ENCODE measurements around the gene GALK1. TPM values are rescaled to one million over a fixed set of nuclear protein-coding genes. Genes with fewer than 3 reads are reported as not detected.

The GALK1 gene
- total and polyA plus RNA-seq, 9 of the 15 experiments (the other 6 are each of a cell fraction or from before 2014, with no cell fraction given), result 0.45 to 51.6 (median 17.4) TPM

DNA sequence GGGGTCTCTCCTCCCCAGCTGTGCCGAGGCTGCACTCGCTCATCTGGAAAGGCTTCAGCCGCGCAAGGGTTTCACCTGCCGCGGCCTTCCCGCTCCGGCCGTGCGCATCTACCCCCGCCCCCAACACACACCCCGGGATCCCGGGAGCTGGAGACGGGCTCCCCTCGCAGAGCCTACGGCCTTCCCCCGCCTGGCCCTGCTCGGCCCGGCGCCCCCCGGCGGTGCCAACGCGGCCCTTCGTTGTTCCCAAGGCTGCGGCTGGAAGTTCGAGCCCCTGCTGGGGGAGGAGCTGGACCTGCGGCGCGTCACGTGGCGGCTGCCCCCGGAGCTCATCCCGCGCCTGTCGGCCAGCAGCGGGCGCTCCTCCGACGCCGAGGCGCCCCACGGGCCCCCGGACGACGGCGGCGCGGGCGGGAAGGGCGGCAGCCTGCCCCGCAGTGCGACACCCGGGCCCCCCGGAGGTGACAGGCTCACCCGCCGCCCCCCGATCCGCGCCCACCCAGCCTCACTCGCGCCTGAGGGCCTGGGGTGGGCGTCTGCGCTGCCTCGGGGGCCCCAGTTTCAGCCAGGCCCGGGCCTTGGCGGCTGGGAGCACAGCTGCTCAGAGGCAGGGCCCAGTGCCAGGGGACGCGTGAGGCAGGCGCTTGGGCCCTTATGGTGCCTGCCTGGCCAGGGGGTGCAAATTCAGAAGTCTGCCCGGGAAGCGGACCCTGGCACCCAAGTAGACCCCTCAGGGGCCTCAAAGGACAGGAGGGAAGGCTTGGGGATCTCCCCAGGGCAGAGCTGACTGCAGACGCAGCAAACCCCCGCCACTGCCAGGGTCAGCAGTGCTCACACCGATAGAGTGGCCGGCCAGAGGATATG, 11.2 kb downstream of the GALK1 start (continued):
- no peak for TF ChIP-seq SMARCC2 (IDR thresholded peaks at IDR 0.05; ENCODE audit: low read depth)

DNA sequence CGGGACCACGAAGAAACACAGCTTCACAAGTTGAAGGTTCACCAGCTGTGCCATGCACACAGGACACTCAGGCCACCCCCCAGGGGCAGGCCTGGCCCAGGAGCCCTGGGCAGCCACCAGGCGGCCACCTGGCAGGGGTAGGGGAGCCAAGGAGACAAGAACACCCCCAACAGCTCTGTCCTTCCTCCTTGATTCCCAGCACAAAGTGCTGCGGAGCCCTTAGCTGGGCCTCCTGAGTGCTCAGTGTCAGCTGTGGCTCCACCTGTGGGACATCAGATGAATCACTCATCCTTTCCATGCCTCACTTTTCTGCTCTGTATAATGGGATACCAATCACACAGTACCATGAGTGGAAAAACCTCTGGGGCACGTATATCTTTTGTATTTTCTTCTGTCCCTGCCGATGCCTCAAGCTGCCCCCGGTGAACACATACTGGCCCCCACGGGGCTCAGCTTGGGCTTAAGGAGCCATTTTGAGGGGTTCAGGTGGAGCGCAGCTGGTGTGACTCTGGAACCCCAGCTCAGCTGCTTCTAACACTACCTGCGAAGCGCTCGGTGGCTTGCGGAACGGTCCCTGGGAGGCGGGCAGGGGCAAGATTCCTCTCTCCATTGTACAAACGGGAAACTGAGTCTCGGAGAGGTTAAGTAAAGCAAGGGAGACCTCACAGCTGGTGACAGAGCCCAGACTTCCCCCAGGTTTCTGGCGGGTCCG, 12.0 kb downstream of the GALK1 start:
- Histone ChIP-seq H3K9me3 (replicated peaks; ENCODE audit: control insufficient read depth, insufficient read depth, low read depth, low read length) (no peaks in the 10 kb centered on the region), H3K4me3 (peak overlapping the region; percentile 45), H2AFZ (ENCODE audit: low read depth, low read length) (peak overlapping the region; percentile 97), H4K20me1 (replicated peaks; ENCODE audit: control insufficient read depth, insufficient read depth, low read length) (no peaks in the 10 kb centered on the region), H3K79me2 (ENCODE audit: control insufficient read depth, insufficient read depth, low read length) (no peaks in the 10 kb centered on the region), H3K4me2 (ENCODE audit: insufficient read depth, low read length) (peak overlapping the region; percentile 76), H3K9me1 (ENCODE audit: control insufficient read depth, insufficient read depth, low read length) (no peaks in the 10 kb centered on the region), H3K4me1 (replicated peaks in 1 of 2; ENCODE audit: control insufficient read depth in 2 of 2, insufficient read depth in 2 of 2, low read length in 2 of 2) (peaks cover 13 to 75% of the 10 kb centered on the region in 2 experiments), H3K36me3 (ENCODE audit: control insufficient read depth, insufficient read depth, low read length) (no peaks in the 10 kb centered on the region), H3K9ac (ENCODE audit: insufficient read depth in 1 of 2, low read depth in 2 of 2, low read length in 2 of 2) (peak overlapping the region; percentile 59 to 91; a peak in 3 of 4 replicates), H3K27ac (ENCODE audit: extremely low read depth, low read depth, low read length) (peak overlapping the region; percentile 76; the same call in 2 of the 3 replicates), H3K27me3 (ENCODE audit: control insufficient read depth in 2 of 2, insufficient read depth in 2 of 2, low read length in 2 of 2) (no peaks in the 10 kb centered on the region)
- ChIA-PET CTCF (ENCODE audit: low intra/inter-chr PET ratio) (interaction anchor here (0.7 to 1.2 kb wide), 3 partner anchors 78 to 252 kb away, joined by 3 to 5 read pairs (median 3); partner anchors contain the start of gene SMIM5), POLR2A (interaction anchor here (0.7 to 14.7 kb wide), 18 partner anchors 8 to 512 kb away, joined by 3 to 464 read pairs (median 3); partner anchors contain the start of genes GALK1, SMIM5, TRIM65 and UNK)
- FAIRE-seq, result no peak
- no TSS peak for BruUV-seq (replicated peaks)
- no peak for ATAC-seq
- DNase-seq (ENCODE audit: extremely low read depth in 1 of 4, low spot score in 3 of 4), result no peak
- in situ Hi-C loops (cut with MboI), result no loop called here
- intact Hi-C loops (cut with micrococcal nuclease), result loop anchor here (5.0 to 10.0 kb wide), 2 partner anchors 236 to 252 kb away; partner anchors contain the start of genes CASKIN2, CDK3 and TSEN54
- 58% methylated on average over 19 of the region's 19 CpGs for WGBS (ENCODE audit: insufficient coverage, low coverage, missing lambda C conversion rate)
- TF ChIP-seq BDP1 (IDR thresholded peaks at IDR 0.05; ENCODE audit: insufficient read depth, insufficient read length), result no peak
- no peak for TF ChIP-seq TARDBP (IDR thresholded peaks at IDR 0.05)
- TF ChIP-seq, protein P1, sequence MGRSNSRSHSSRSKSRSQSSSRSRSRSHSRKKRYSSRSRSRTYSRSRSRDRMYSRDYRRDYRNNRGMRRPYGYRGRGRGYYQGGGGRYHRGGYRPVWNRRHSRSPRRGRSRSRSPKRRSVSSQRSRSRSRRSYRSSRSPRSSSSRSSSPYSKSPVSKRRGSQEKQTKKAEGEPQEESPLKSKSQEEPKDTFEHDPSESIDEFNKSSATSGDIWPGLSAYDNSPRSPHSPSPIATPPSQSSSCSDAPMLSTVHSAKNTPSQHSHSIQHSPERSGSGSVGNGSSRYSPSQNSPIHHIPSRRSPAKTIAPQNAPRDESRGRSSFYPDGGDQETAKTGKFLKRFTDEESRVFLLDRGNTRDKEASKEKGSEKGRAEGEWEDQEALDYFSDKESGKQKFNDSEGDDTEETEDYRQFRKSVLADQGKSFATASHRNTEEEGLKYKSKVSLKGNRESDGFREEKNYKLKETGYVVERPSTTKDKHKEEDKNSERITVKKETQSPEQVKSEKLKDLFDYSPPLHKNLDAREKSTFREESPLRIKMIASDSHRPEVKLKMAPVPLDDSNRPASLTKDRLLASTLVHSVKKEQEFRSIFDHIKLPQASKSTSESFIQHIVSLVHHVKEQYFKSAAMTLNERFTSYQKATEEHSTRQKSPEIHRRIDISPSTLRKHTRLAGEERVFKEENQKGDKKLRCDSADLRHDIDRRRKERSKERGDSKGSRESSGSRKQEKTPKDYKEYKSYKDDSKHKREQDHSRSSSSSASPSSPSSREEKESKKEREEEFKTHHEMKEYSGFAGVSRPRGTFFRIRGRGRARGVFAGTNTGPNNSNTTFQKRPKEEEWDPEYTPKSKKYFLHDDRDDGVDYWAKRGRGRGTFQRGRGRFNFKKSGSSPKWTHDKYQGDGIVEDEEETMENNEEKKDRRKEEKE (IDR thresholded peaks at IDR 0.05; ENCODE audit: borderline replicate concordance in 1 of 2, control insufficient read depth in 1 of 2, low read depth in 2 of 2, low read length in 1 of 2), result no peak
- peak; percentile 76; the same call in 1 of the 2 replicates for TF ChIP-seq SMARCA5 (IDR thresholded peaks at IDR 0.05)
- peak; percentile 89 to 92 for TF ChIP-seq KDM1A (IDR thresholded peaks at IDR 0.05)
- TF ChIP-seq FUS (optimal IDR thresholded peaks at IDR 0.05; ENCODE audit: low read depth, low read length), result no peak
- TF ChIP-seq PTBP1 (IDR thresholded peaks at IDR 0.05; ENCODE audit: low read depth, low read length), result peak; percentile 80; the same call in 1 of the 2 replicates
- peak in 1 of 2 experiments; percentile 46; a peak in 1 of 3 replicates for TF ChIP-seq CBX3 (IDR thresholded peaks at IDR 0.05; ENCODE audit: borderline replicate concordance in 1 of 2, low read length in 2 of 2)
- no peak for TF ChIP-seq CXXC5 (CRISPR knock-in tag; IDR thresholded peaks at IDR 0.05)
- TF ChIP-seq SIN3A (IDR thresholded peaks at IDR 0.05; ENCODE audit: borderline replicate concordance in 2 of 2, control insufficient read depth in 1 of 2, low read depth in 2 of 2, low read length in 2 of 2), result 0 out of 4 replicates have a peak, but pooled peaks of 1 of the 2 experiments have one; percentile 11
- TF ChIP-seq, protein P2, sequence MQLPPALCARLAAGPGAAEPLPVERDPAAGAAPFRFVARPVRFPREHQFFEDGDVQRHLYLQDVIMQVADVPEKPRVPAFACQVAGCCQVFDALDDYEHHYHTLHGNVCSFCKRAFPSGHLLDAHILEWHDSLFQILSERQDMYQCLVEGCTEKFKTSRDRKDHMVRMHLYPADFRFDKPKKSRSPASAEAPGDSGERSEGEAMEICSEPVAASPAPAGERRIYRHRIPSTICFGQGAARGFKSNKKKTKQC (CRISPR knock-in tag; IDR thresholded peaks at IDR 0.05), result no peak
- TF ChIP-seq HDAC2 (IDR thresholded peaks at IDR 0.05), result peak; percentile 87

Data from K562 (cell line).